ENCODE data around the gene SLC25A48. TPM values are rescaled to one million over a fixed set of nuclear protein-coding genes. Genes with fewer than 3 reads are reported as not detected.

Gene SLC25A48
- total and polyA plus RNA-seq, 11 donors: 0.38 to 8.7 (median 1.7) TPM; not detected in 6

- Histone ChIP-seq H3K27me3 (no peaks in the 10 kb centered on the region), H3K9me3 (peaks cover 0 to 3% (median 0%) of the 10 kb centered on the region in 12 donors), H3K36me3 (no peaks in the 10 kb centered on the region), H3K27ac (no peak overlapping the region), H3K4me1 (peaks cover 0 to 7% (median 0%) of the 10 kb centered on the region in 12 donors), H3K4me3 (no peak overlapping the region)
- TF ChIP-seq CTCF (IDR thresholded peaks at IDR 0.05) (no peak), POLR2A (IDR thresholded peaks at IDR 0.05) (no peak)
- ATAC-seq: no peak
- DNase-seq: no peak
- 91 to 97% (median 97%) methylated on average over 2 of the region's 2 CpGs for WGBS, 4 donors
- intact Hi-C loops (cut with DNase I): no loop called here
These were observed 28.3 kb downstream of the SLC25A48 start for GRCh38 chr5:135862744-135863143.

- H3K4me3 ChIP-seq: no peak overlapping the region
- DNase-seq (peak in 2 of 5 donors; percentile 51 to 70), ATAC-seq (peak; percentile 87 to 91 (median 90))
- no peaks in the 10 kb centered on the region for H3K36me3 ChIP-seq
- WGBS, 4 donors: 29 to 48% (median 43%) methylated on average over 3 of the region's 3 CpGs
- H3K4me1 ChIP-seq: peaks cover 0 to 7% (median 0%) of the 10 kb centered on the region in 12 donors
- intact Hi-C loops (cut with DNase I): no loop called here
- H3K27ac ChIP-seq: peak overlapping the region in 4 of 12 donors; percentile 13 to 78 (median 56)
- TF ChIP-seq CTCF (IDR thresholded peaks at IDR 0.05): no peak
- TF ChIP-seq POLR2A (IDR thresholded peaks at IDR 0.05): no peak
- H3K9me3 ChIP-seq: peaks cover 0 to 3% (median 0%) of the 10 kb centered on the region in 12 donors
- H3K27me3 ChIP-seq: peaks cover 0 to 3% (median 0%) of the 10 kb centered on the region in 9 donors
These were observed 30.3 kb downstream of the SLC25A48 start for GRCh38 chr5:135864503-135865435.

- Histone ChIP-seq H3K4me3 (no peak overlapping the region), H3K27ac (no peak overlapping the region), H3K27me3 (peaks cover 0 to 3% (median 0%) of the 10 kb centered on the region in 9 donors), H3K4me1 (peaks cover 0 to 7% (median 0%) of the 10 kb centered on the region in 12 donors), H3K9me3 (peaks cover 0 to 3% (median 0%) of the 10 kb centered on the region in 12 donors), H3K36me3 (no peaks in the 10 kb centered on the region)
- 78 to 89% (median 83%) methylated on average over 2 of the region's 2 CpGs for WGBS, 4 donors
- no peak for DNase-seq
- ATAC-seq: no peak
- no peak for TF ChIP-seq CTCF (IDR thresholded peaks at IDR 0.05)
- no peak for TF ChIP-seq POLR2A (IDR thresholded peaks at IDR 0.05)
- intact Hi-C loops (cut with DNase I): no loop called here
These were observed 31.6 kb downstream of the SLC25A48 start for GRCh38 chr5:135866016-135866415.

GRCh38 chr5:135867599-135867998 is 33.1 kb downstream of the SLC25A48 start:
- TF ChIP-seq CTCF (IDR thresholded peaks at IDR 0.05) (no peak), POLR2A (IDR thresholded peaks at IDR 0.05) (no peak)
- no peak for DNase-seq
- Histone ChIP-seq H3K27ac (no peak overlapping the region), H3K4me1 (peaks cover 0 to 7% (median 0%) of the 10 kb centered on the region in 12 donors), H3K27me3 (peaks cover 0 to 3% (median 0%) of the 10 kb centered on the region in 9 donors), H3K4me3 (no peak overlapping the region), H3K36me3 (no peaks in the 10 kb centered on the region), H3K9me3 (peaks cover 0 to 3% (median 0%) of the 10 kb centered on the region in 12 donors)
- no peak for ATAC-seq
- intact Hi-C loops (cut with DNase I): no loop called here

All from heart left ventricle (tissue), 16 donors.